HG03575 (cell line): ENCODE data around the gene DAP.

ENCODE experiments used
- ATAC-seq: cut with Tn5 transposase; IDR thresholded peaks from one replicate; pipeline ENCODE4 v1.9.1; 2021; ENCODE audit not compliant: unreplicated experiment, insufficient number of reproducible peaks, low FRiP score; ENCODE audit errors: extremely low read depth

Gene DAP

GRCh38 chr5:10681731-10682679, 79.0 kb downstream of the DAP start:
- ATAC-seq = no peak

- ATAC-seq = no peak
Observed at GRCh38 chr5:10680876-10681481, 80.1 kb downstream of the DAP start.

- no peak for ATAC-seq
Observed at GRCh38 chr5:10679336-10679988, 81.6 kb downstream of the DAP start.

GRCh38 chr5:10678244-10678643, 82.8 kb downstream of the DAP start:
- ATAC-seq = no peak

- ATAC-seq = no peak
Observed at GRCh38 chr5:10677533-10677932, 83.5 kb downstream of the DAP start.

GRCh38 chr5:10676946-10677345, 84.1 kb downstream of the DAP start:
- ATAC-seq = no peak

- ATAC-seq = no peak
Observed at GRCh38 chr5:10676224-10676623, 84.8 kb downstream of the DAP start.

GRCh38 chr5:10675177-10675700, 85.8 kb downstream of the DAP start:
- ATAC-seq = no peak

GRCh38 chr5:10674582-10674981, 86.5 kb downstream of the DAP start:
- ATAC-seq = no peak

- no peak for ATAC-seq
Observed at GRCh38 chr5:10674096-10674495, 86.9 kb downstream of the DAP start.

- ATAC-seq = no peak
Observed at GRCh38 chr5:10673407-10673806, 87.6 kb downstream of the DAP start.

GRCh38 chr5:10673017-10673389, 88.0 kb downstream of the DAP start:
- ATAC-seq = no peak

GRCh38 chr5:10672146-10673016, 88.7 kb downstream of the DAP start:
- no peak for ATAC-seq

GRCh38 chr5:10671041-10672008, 89.7 kb downstream of the DAP start:
- no peak for ATAC-seq

GRCh38 chr5:10669983-10670382, 91.1 kb downstream of the DAP start:
- ATAC-seq = no peak

- ATAC-seq = no peak
Observed at GRCh38 chr5:10668697-10669096, 92.3 kb downstream of the DAP start.

- no peak for ATAC-seq
Observed at GRCh38 chr5:10667431-10668057, 93.5 kb downstream of the DAP start.
